HG02938 (cell line): Measurements from ENCODE around the gene USH2A.

Experiments
- ATAC-seq: cut with Tn5 transposase; IDR thresholded peaks from one replicate; pipeline ENCODE4 v1.9.1; 2021; ENCODE audit warnings: mild to moderate bottlenecking, moderate library complexity; ENCODE audit not compliant: unreplicated experiment

The USH2A gene

DNA sequence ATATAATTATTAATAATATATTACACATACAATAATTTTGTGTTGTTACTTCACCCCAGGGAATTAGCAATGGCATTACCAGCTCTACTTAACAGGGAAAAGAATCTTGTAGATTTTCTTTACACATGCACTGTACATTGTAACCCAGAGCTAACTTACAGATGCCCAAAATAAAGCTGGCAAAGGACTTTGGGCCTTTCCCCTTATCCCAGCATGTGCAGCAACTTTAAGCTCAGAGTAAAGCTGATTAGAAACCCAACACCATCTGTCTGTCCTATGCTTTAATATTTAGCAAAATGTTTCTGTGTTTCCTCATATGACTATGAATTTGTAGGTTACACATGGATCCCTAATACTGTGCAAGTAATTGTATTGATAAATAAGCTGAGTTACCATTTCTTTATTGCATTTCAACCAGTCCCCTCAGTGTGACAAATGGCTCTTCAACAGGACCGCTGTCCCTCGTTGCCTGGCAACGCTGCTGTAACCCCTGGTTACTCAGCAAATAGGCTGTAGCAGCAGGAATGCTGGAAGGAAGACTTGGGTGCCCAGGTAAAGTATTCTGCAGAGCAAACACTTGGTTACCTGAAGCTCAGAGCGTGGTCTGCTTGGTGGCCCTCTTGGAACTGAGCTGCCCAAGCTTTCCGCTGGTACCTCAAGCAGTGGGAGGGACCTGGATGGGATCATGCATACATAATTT lies at the start of gene USH2A:
Gene USH2A, minus strand, starts transcription at position 628 of the 700 bp plus-strand sequence. CDS start 1,112 bp downstream, outside the sequence.
- no peak for ATAC-seq

DNA sequence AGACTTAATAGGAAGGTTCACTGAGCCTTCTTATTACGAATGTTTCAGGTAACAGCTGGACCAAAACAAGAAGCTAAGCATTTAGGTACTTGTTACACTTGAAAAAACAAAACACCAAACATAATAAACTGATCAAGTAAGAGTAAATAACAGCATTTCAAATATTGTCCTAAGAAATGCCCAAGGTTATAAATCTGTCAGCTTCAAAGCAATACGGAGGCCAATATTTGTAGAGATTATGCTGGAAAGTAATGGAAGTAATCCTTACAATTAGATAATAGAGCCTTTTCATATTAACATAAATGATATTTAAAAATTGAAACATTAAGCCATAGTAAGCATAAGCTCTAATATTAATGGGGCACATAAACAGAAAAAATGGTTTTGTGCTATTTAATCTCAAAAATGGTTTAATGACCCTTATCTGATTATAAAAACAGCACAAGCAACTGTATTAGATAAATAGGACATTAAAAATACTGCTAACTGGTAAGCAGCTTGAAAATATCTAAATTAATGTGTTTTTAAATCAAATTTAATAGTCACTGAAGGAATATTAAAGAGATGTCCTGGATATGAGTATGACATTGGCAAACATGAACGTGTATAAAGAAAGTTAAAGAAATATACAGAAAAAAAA lies 43.0 kb upstream of the USH2A start:
- ATAC-seq = no peak

DNA sequence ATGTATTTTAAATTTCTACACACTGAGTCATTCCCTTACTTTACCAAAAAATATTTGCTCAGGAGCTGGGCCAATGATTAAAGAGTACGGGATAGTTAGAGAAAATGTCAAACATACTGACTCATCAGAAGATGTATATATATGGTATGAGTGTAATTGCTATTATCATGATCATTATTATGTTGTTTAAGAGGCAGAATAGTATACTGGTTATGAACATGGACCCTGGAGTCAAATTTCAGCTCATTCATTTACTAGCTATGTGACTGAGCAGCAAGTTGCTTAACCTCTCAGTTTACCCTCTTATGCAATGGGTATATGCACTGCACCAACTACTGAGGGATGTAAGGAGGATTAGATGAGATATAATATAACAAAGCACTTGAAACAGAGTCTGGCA lies 41.2 kb upstream of the USH2A start:
- ATAC-seq = no peak

DNA sequence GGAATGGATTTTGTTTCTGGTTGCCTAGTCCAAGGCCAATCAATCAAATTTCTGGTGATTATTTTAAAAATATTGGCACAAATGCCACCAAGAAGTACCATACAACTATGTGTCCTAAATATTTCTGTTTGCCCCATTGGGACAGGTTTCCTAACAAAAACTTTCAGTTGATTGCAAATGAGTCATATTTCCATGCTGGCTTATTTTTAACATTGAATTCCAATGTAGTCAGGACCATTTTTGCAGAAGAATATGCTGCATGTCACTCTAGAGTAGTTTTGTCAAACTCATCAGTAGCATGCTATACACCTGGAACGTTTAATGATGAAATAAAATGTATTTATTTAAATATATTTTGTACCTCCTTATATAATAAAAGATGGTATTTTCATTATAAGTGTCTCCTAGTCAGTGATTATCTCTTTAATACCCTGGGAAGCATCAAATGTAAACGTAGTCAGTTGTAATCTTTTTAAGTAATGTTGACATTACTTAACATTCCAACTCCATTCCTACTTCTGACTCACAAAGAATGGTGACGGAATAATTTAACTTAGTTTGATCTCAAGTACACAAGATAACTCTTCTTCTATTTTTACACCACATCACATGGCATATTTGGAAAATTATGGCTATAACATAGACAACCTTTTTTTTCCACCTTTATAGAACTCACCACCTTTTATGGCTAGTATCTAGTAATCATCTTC lies 39.0 kb upstream of the USH2A start:
- no peak for ATAC-seq

DNA sequence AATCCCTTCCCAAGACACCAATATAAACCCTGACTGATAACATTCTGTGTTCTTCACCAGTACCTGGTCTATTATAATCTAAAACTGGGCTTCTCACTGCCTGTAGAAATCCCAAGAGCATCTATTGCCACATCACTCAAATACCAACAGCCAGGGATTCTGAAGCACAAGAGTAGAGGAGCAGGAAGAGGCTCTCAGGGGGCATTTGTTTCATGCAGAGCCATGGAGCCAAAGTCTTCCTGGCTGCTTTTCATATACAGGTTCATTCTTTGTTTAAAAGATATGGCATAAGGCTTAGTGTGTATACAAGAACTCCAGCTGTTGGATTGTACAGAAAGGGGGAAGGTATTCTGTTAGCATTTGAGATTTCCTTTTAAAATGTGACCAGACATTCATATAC lies 38.2 kb upstream of the USH2A start:
- ATAC-seq = no peak

- ATAC-seq = no peak
Measured at GRCh38 chr1:216459651-216460207, 36.5 kb upstream of the USH2A start.

DNA sequence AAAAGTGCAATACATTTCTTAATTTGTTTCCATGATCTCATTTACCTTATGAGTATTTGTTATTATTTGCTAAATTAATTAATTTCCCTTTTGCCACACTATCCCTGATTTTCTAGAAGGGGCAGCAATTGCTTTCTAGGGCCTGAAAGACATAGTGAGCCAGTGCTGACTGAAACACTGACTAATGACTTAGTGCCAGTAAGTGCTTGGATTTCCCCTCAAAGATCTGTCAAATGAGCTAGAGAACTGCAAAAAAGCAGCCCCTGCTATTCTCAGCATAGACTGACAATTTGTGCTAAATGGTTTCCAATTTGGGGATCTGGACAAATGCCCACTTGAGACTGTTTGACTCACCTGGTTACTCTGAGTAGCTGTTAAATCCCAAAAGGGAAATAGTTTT lies 35.6 kb upstream of the USH2A start:
- no peak for ATAC-seq

DNA sequence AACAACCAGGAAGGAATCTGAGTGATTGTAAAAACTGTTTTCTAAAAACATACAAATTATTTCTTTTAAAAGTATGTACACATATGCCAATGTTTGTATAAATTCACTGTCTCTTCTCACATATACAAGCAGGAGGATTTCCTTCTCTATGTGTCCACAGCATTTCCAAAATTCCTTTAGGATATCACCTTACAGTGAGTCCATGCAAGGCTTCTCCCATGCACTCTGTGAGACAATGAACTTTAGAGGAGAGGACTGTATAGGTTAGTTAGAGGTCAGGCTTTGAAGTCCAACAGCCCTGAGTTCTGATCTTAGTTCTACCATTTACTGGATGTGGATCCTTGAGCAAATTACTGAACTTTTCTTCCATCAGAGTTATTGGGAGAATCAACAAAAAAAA lies 34.1 kb upstream of the USH2A start:
- no peak for ATAC-seq

DNA sequence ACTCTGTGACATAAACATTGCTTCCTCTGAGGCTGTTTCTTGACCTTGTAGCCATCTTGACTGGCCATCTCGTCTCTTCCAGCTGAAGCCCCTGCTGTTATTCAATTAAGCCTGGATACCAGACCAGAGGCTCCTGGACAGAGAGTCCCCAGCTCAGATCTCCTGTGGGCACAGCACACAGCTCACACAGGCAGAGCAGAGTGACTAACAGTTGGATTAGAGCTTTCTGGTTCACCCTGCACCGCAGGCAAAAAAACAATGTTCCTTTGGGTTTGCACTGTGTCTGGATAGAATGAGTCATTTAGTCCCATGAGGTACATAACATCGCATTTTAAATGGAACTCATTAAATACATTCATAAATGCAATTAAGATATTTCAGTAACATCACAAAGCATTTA lies 33.4 kb upstream of the USH2A start:
- ATAC-seq = no peak

DNA sequence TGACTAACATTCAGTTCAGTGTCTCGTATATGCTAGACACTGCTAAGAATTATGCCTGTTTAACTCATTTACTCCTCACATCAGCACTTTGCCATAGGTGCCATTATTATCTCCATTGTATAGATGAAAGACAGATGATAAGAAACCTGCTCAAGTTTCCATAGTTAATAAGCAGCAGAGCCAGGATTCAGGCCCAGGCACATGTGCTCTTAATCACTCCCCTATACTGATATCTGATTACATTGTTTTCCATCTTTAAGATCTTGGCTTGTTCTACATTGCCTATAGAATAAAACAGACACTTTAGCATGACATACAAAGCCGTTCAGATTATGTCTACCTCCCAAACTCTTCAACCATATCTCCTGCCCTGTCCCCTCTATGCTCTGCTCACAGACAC lies 30.5 kb upstream of the USH2A start:
- ATAC-seq = no peak

DNA sequence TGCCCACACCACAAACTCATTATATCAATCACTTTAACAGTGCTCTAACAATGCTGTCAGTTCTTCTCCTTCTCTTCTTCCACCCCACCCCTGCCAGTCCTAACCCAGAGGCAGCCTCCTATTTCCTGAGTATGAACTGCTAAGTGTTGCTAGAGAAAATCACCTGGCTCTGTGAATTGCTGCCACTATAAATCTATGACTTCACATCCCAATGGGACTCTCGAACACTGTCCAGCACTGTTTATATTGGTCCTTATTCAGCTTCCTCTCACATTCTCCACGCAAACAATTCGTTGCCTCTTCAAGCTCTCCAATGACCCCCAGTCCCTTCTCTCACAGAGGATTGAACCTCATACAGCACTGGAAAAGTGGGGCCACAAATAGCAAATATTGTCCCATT lies 27.0 kb upstream of the USH2A start:
- no peak for ATAC-seq

DNA sequence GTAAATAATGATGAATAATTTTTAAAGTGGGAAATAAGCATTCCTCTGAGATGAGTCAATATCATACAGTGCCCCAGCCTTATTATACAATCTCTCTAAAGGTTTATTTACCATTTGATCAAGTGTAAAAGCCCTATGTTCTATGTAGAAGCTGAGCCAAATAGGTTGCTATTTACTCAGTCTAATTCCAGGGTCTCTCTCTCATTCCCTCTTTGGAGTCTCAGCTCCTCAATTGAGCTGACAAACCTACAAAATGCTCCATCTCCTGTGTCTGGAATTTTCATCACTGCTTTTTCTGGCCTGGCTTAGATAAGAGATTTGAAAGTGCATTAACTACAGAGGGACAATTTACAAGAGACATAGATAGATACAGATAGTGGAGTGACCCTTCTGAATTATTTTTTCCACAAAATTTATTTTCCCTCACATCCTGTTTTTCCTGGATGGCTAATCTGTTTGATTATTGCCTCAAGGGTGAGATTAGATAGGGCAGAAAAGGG lies 24.8 kb upstream of the USH2A start:
- no peak for ATAC-seq

- ATAC-seq = no peak
Measured at GRCh38 chr1:216437603-216438002, 14.4 kb upstream of the USH2A start.

GRCh38 chr1:216434232-216434631 lies 11.0 kb upstream of the USH2A start:
- ATAC-seq = no peak

DNA sequence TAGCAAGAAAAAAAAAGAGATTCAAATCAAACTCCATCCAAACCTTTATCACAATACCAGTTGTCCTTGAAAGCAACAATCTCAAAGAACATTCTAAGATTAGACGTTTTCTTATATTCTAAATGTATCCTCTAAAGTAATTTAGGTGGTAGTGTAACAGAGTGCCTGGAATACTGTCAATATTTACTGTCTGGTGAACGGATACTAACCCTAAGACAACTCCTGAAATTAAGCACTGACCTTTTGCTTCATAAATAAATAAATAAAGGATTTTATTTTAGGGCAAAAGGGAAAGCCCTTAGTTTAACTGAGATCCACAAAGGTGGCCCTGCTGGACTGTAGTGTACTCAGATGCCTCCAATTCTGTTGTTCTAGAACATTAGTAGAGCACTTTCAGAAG lies 9.9 kb upstream of the USH2A start:
- ATAC-seq = no peak

- no peak for ATAC-seq
Measured at GRCh38 chr1:216430744-216431143, 7.5 kb upstream of the USH2A start.

GRCh38 chr1:216425577-216425976 lies 2.3 kb upstream of the USH2A start:
- ATAC-seq = no peak

DNA sequence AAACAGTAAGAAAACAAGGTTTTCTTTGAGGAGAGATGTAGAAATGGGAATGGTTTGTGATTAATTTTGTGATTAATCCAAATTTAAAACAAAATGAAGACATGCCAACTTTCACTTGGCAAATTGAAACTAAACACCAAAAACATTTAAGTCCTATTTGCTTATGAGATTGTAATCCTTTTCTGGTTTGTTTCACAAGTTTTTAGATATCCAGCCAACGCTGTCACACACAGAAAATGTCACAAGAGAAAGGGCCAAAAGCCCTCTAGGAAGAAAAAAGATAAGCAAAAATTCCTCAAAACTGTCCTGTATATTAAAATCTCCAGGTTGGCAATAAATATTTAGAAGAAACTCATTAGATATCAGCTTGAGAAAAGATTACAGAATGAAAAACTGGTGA lies 2.5 kb downstream of the USH2A start:
- no peak for ATAC-seq

GRCh38 chr1:216420263-216420662 lies 3.0 kb downstream of the USH2A start:
- ATAC-seq = no peak

- no peak for ATAC-seq
Measured at GRCh38 chr1:216416488-216416887, 6.8 kb downstream of the USH2A start.

DNA sequence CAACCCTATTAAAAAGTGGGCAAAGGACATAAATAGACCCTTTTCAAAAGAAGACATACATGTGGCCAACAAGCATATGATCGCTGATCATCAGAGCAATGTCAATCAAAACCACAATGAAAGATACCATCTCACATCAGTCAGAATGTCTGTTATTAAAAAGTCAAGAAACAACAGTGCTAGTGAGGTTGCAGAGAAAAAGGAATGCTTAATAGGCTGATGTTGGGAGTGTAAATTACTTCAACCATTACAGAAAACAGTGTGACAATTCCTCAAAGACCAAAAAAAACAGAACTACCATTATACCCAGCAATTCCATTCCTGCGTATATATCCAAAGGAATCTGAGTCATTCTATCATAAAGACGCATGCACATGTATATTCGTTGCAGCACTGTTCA lies 13.2 kb downstream of the USH2A start:
- no peak for ATAC-seq

DNA sequence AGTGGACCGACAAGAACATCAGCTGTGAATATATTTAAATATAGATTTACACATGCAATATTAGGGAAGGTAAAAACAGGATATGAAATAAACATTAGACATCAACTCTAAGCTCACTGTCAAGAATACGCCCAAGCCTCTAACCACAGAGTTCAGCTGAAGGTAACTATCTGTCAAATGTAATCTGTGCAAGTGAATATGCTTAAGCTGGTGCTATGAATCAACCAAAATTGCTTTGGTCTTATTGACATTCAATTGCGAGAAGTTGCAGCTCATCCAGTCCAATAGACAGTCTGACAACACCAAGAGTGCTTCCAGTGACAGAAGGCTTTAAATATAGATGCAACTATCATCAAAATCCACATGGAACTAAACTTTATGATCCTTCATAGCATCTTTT lies 32.3 kb downstream of the USH2A start:
- ATAC-seq = no peak
